Adipose tissue (tissue), 3 donors: ENCODE results near the gene ZNF469. TPM values are rescaled to one million over a fixed set of nuclear protein-coding genes. Genes with fewer than 3 reads are reported as not detected.

Source experiments
- H3K27ac ChIP-seq: one replicate; pipeline ENCODE4 v1.5.1; 2013; ENCODE audit warnings: low read depth, low read length
- WGBS, 3 donors: extraction: QIAGEN DNeasy Blood & Tissue Kit; methylation state at CpG; one replicate each; pipeline ENCODE4 v1.1.7; 2013; 5-methylcytosine and 5-hydroxymethylcytosine counted together
- polyA plus RNA-seq, 3 donors: library from polyadenylated mRNA; stranded (reverse); fragments of 200-250 nt; gene quantifications; one replicate each; pipeline ENCODE4 v1.2.3, GENCODE V29; 2013
- donor health status: healthy with polysubstance abuse.
- donor health status: Bipolar disorder and iron deficiency.
- donor health status: healthy.

The ZNF469 gene
- polyA plus RNA-seq, 3 donors = 0.06 to 1.5 (median 0.45) TPM

DNA sequence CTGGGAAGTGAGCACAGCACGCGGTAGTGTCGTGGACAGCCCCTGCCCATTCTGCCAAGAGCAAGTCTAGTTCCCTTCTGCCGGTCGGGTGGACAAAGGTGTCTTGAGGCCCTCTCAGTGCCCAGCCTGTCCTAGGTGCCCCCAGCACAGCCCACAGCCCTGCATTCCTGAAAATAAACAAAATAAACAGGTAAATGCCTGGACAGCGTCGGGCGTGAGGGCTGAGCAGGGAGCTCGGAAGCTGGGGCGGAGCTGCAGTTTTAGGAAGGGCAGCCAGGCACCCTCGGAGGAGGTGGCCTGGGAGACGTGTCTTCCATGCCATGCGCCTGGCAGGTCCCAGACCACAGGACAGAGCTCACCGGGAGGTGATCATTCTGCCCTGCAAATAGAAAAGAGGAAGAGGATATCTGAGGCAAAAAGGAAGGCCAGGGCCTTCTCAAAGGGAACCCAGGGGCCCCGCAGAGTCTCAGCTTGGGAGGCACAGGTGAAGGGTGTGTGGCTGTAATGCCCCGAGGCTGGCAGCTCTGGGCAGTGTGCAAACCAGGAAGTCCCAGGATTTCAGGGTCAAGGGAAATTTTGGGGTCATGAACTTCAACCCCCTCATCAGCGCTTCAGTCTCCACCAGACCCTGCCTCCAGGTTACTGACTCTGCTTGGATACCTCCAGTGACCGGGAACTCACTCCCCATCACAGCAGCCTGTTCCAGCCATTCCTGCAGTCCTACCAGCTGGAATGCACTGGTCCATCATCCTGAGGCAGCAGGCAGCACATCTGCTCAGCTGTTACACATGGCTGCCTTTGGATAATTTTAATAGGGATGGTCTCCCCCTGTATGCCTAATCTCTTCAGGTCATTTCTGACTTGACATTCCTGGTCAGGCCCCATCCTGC is 1.7 kb downstream of the ZNF469 start:
- WGBS, 3 donors = 48 to 59% (median 49%) methylated on average over 18 of the region's 18 CpGs
- H3K27ac ChIP-seq = no peak overlapping the region

DNA sequence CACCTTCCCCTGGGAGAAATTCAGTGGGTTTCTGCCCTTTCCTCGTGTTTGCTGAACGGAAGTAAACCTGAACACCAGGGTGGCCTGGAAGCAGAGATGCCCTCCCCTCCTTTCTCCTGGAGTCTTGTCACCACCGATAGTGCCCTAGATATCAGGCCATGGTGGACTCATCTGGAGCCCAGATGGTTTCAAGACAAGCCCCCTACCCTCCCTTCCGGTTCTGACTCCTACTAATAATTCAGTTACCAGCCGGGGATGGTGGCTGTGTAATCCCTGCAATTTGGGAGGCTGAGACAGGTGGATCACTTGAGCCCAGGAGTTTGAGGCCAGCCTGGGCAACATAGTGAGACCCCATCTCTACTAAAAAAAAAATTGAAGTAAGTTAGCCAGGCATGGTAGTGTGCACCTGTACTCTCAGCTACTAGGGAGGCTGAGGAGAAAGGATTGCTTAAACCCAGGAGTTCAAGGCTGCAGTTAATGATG is 2.4 kb downstream of the ZNF469 start:
- H3K27ac ChIP-seq = no peak overlapping the region
- 79 to 87% (median 87%) methylated on average over 5 of the region's 5 CpGs for WGBS, 3 donors

DNA sequence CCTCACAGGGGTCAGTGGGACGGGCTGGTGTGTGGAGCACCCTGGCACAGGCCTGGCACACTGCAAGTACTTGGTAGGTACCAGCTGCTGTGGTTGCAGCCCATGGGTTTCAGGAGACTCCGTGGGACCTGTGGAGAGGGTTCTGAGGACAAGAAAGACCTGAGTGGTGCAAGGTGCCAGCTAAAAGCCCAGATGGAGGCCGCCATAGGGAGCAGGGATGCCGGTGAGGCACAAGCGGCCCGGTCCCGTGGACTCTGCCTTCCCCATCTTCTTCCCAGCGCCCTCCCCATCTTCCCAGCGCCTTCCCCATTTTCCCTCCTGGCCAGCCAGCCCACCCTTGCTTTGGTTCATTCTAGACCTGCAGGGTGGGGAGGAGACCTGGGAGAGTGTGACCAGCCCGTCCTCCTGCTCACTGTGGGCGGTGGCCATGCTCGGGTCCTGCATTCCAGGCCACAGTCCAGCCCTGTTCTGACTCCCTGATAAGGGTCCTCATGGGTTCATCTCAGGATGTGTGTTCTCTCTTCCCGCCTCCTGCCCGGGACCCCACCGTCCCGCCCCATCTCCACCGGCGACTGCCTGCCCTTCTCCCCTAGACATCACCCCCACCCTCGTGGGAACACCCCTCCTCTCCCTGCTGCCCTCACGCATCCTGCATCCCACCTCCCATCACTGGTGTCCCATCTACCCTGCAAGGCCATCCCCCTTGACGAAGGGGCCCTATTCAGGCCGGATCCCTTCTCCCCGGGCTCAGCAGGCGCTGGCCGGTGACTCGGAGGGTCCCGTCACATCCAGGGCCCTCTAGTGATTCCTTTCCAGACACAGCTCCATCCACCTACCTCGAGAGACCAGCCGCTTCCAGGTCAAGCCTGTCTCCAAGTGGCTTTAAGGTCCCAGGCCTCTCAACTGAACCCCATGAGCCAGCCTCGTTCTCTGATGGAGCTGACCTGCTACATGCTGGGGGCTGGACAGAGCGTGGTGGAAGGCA is 3.4 kb downstream of the ZNF469 start:
- 83 to 90% (median 87%) methylated on average over 30 to 31 of the region's 31 CpGs for WGBS, 3 donors
- H3K27ac ChIP-seq = no peak overlapping the region

DNA sequence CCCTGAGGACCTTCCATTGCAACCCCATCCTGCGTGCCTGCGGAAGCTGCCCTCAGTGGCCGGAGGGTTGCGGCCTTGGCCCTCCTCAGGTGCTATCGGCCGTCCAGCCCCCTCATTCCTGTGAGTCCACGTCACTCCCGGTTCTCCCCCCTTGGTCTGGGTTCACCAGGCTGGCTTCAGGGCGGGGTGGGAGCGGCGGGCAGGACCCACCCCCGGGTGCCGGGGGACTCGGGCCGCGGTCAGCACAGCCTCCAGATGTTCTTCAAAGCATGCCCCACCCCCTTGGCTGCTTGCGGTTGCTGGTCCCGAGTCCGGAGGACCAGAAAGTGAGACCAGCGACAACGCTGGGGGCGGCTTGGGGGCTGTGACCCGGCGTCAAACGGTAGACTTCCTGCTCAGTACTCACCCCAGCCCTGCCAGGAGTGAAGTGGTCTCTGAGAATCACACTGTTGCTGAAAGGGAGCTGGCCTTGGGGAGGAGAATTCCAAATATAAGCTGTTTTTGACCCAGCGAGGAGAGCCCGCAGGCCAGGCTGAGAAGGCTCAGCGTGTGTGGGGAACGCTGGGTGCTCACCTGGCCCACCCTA is 4.5 kb downstream of the ZNF469 start:
- no peak overlapping the region for H3K27ac ChIP-seq

DNA sequence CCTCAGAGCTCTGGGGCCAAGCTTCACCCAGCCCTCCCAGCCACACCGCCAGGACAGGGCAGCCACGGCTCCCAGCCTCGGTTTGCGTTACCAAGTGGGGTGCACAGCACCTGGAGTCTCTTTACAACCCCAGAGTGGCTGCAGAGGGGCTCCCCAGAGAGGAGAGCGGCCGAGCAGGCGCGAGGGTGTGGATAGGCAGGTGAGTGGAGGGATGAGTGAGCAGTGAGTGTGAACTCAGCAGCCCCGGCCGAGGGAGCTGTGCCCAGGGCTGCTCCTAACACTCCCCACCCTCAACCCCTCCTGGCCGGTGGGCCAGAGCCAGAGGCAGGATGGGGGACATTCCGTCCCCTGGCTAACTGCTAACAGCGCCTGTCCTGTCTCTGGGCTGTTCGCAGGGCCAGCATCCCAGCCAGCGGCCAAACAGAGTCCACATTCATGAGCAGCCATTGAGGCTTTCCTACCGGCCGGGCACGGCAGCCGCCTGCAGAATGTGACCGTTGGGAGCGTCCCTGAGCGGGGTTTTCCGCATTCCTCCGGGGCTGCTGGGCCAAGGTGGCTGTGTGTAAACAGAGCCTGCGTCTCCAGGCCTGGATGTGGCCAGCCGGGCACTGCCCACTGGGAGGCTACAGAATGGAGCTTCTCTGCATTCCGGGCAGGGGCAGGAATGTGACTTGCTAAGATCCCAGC is 5.3 kb downstream of the ZNF469 start:
- no peak overlapping the region for H3K27ac ChIP-seq
- 40 to 81% (median 68%) methylated on average over 25 to 27 of the region's 27 CpGs for WGBS, 3 donors

More for the DNA sequence above, 4.5 kb downstream of the ZNF469 start:
- WGBS, 3 donors = 64 to 70% (median 68%) methylated on average over 28 to 29 of the region's 29 CpGs

DNA sequence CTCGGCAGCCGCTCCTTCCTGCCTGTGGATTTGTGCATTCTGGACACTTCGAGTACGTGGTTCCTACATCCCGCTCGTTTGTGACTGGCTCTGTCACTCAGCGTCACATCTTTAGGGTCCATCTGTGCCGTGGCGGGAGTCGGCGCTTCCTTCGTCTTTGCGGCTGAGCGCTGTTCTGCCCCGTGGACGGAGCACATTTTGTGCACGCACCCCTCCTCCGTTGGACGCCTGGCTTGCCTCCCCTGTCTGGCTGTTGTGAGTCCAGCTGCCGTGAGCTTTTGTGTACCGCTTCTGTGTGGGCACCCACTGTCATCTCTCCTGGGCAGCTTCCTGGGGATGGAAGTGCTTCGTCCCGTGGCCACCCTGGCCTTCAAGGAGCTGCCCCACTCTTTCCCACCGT is 6.4 kb downstream of the ZNF469 start:
- no peak overlapping the region for H3K27ac ChIP-seq
- WGBS, 3 donors = 83 to 88% (median 87%) methylated on average over 24 of the region's 24 CpGs

DNA sequence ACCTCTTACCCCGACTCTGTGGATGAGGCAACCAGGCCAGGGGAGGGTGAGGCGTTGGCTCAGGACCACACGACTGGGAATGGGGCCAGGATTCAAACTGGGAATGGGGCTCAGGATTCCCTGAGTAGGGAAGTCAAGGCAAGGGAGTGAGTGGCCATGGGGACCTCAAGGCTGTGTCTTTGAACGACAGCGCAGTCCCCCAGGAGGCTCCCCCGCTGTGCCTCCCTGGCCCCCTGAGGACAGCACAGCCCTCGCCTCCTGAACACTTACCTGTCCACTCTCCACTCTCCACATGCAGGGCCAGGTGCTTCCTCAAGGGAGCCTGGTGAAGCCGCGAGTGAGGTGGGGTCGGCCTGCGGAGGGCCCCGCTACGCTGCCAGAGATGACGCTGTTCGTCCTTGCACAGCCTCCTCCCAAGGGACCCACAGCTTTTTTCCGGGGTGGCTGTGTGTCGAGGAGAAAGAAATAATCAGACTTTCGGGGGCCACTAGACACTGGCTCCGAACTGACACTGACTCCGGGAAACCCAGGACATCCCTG is 6.9 kb downstream of the ZNF469 start:
- H3K27ac ChIP-seq = no peak overlapping the region
- WGBS, 3 donors = 65 to 81% (median 77%) methylated on average over 20 of the region's 20 CpGs

DNA sequence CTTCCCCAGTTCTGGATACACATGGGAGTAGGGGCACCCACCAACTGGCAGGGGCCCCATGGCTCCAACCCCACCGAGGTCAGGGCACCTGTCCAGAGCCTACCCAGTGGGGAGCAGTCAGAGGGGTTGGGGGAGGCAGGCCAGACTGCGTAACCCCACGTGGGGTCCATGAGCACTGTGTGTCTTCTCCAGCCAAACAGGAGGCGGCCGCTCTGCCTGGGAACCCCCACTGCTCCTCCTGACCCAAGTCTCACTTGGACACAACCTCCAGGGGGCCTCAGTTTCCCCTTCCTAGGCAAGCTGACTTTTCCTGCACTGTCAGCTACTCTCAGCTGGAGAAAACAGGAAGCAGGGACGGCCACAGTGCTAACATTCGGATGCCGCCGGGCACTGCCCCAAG is 7.5 kb downstream of the ZNF469 start:
- WGBS, 3 donors = 61 to 78% (median 69%) methylated on average over 9 of the region's 9 CpGs
- no peak overlapping the region for H3K27ac ChIP-seq

DNA sequence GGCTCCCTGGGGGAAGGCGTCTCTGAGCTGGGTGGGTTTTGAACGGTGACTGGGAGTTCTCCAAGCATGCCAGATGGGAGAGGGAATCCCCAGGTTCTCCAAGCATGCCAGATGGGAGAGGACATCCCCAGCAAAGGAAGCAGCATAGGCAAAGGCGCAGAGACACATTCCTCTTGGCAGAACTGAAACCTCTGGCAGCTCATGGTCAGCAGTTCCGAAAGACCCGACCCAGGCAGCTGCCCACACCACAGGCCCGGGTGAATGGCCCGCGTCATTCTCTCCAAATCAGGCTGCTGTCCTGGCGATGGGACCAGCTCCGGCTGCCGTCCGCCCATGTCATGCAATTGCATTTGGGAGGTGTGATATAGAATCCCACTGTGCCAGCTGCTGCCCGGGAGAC is 8.0 kb downstream of the ZNF469 start:
- no peak overlapping the region for H3K27ac ChIP-seq
- 76 to 84% (median 78%) methylated on average over 13 of the region's 13 CpGs for WGBS, 3 donors

DNA sequence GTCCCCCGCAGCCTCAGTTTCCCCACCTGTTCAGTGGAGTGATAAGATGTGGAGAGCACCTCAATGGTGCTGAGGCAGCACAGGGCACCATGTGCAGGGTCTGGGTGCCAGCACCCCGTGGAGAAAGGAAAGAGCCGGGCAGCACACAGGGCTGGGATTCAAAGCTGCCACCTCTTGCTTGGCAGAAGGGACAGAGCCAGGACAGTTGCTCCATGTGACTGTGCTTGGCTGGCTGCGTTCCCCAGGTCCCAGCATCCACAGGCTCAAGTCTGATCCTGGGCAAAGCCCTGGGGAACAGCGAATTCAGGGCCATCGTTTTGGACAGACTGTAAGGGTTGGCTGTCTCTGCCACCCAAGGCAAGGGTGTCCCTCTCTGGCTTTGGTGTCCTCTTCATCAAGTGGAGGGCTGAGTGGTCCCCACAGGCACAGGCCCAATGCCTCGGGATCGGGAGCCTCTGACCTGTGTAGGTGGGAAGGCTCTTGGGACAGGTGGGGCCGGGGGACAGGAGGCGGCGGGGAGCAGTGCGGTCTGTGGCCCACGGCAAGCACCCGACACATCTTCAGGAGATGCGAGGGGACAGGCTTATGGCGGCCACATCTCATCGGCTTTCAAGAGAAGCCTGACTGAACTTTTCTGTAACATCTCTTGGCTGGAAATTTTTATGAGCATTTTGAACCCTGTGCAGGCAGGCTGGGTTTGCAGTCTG is 8.5 kb downstream of the ZNF469 start:
- 88 to 89% (median 88%) methylated on average over 15 to 17 of the region's 17 CpGs for WGBS, 3 donors
- H3K27ac ChIP-seq = no peak overlapping the region

DNA sequence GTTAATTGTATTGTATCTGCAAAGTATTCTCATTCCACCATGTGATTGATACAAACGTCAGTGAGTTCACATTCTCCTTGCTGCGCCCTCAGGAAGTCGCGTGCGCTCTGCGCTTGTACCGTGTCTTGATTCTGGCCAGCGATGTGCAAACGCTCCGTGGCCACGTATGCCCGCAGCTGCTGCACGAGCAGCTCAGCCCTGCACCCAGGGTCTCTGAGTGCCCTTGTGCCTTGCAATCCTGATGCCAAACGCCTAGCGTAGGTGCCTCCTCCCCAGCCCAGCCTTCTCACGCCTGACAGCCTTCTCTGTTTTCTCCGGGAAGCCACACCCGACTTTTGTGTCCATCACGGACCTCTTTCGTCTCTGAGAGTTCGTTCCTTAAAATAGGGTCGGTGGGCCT is 9.4 kb downstream of the ZNF469 start:
- no peak overlapping the region for H3K27ac ChIP-seq
- WGBS, 3 donors = 79 to 86% (median 84%) methylated on average over 22 of the region's 22 CpGs

DNA sequence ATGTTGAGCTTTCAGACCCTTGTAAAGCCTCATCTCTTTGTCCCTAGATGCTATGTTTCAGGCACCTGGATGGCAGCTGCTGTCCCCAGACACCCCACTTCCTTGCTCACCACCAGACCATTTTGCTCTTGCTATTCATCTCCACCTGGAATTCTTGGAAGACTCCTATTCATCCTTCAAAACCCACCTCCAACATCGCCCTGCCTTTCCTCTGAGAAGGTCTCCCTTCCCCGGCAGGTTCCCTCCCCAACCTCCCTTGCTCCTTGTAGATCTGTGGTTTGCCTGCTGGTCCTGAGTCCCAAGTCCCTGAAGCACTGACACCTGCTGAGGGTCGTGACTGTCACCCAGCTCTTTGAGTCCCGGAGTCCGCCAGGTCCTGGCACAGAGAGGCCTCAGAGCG is 9.9 kb downstream of the ZNF469 start:
- H3K27ac ChIP-seq = no peak overlapping the region
- 68 to 82% (median 71%) methylated on average over 6 of the region's 6 CpGs for WGBS, 3 donors

DNA sequence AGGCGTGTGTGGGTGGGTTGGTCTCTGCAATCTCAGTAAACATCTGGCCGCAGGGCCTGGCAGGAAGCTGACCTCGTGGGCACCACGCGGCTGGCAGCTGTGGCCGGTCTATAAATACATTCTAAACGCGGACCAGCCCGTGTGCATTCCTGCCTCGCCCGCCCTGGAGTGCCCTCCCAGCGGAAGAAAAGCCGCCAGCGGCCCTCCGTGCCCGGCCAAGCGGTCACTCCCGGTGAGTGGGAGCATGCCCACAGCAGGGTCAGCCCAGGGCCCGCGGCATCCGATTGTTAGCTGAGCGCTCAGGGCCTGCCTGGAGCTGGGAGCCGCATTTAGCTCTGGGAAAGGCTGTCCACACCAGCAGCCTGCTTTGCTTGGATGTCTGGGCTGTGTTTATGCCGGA is 10.3 kb downstream of the ZNF469 start:
- 60 to 66% (median 65%) methylated on average over 24 of the region's 24 CpGs for WGBS, 3 donors
- H3K27ac ChIP-seq = no peak overlapping the region

DNA sequence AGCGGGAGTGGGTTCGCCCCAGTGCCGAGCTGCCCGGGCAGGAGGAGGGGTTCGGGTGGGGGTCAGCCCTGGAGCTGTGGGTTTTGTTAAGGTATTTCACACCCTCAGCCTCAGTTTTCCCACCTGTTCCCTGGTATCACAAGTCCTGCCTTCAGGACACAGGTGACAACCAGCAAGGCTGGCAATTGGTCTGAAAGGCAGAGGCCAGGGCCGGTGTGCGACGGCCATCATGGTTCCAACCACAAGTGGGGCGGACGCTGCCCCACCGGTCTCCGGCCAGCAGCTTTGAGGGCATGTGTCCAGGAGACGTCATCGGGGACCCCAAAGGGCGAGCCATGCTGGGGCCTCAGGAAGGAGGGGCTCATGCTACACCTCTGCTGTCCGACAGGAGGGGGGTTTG is 10.8 kb downstream of the ZNF469 start:
- H3K27ac ChIP-seq = no peak overlapping the region
- 84 to 92% (median 84%) methylated on average over 16 of the region's 16 CpGs for WGBS, 3 donors

DNA sequence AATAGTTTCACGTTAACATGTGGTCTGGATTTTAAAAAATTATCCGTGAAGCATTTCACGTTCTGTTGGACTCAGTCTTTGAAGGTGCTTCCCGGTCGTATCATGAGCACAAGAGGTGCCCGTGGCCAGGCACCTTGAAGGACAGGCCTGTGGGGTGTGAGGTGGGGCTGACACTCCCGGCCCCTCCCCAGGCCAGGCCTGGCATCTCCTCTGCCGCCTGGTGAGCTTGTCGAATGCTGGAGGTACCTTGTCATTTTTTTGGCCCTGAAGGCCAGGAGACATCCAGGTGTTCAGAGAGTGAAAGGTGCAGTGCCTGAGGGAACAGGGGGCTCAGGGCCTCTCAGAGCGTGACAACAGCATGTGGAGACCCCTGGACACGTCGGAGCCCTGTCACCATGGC is 11.7 kb downstream of the ZNF469 start:
- H3K27ac ChIP-seq = no peak overlapping the region
- 69 to 90% (median 89%) methylated on average over 12 of the region's 12 CpGs for WGBS, 3 donors

DNA sequence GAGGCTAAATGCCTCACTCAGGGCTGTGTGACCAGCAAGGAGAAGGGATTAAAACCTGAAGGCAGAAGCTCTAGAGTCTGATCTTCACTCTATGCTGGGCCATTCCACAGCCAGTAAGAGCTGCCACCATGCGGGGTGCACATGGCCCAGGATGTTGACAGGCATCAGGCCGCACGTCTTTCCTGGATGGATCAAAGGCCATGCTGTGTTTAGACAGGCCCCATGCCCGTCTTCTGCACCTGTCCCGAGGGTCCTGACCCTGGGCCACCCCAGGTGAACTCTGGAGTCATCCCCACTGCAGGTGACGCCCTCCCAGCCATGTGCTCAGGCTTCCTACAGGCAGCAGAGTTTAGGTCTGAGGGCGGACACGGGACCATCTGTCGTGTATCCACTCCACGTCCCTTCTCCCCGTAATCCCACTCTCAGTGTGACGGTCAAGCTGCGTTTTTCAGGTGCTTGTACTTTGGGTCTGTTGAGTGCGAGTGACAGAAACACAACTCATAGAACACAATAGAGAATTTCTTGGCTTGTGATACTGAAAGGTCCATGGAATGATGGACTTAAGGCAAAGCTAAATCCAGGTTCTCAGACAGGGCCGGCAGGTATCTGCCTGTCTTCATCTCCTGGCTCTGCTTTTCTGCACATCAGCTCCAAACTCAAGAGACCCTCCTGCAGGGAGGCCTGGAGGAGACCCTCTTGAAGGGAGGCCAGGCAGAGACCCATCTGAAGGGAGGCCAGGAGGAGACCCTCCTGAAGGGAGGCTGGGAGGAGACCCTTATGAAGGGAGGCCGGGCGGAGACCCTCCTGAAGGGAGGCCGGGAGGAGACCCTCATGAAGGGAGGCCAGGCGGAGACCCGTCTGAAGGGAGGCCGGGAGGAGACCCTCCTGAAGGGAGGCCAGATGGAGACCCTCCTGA is 13.2 kb downstream of the ZNF469 start:
- 78 to 92% (median 85%) methylated on average over 21 of the region's 21 CpGs for WGBS, 3 donors

More for the DNA sequence above, 13.2 kb downstream of the ZNF469 start:
- no peak overlapping the region for H3K27ac ChIP-seq
